Smooth muscle cell (in vitro differentiated cells): ENCODE measurements around the gene TRAPPC2. TPM values are rescaled to one million over a fixed set of nuclear protein-coding genes. Genes with fewer than 3 reads are reported as not detected.

Experiments
- DNase-seq: peaks from one replicate; lab custom pipeline; 2025; ENCODE audit not compliant: unreplicated experiment; lab: John Stamatoyannopoulos, UW
- H2AFZ ChIP-seq: fragments of 200-600 bp; sonication (generic); 2 replicates; pipeline ENCODE4 v1.6.0; 2016; ENCODE audit warnings: antibody characterized with exemption, low read depth, mild to moderate bottlenecking
- H3F3A ChIP-seq: fragments of 200-600 bp; sonication (generic); 2 replicates; pipeline ENCODE4 v1.6.0; 2017; ENCODE audit warnings: antibody characterized with exemption, low read depth
- H3K27ac ChIP-seq: fragments of 200-600 bp; sonication (generic); 2 replicates; pipeline ENCODE4 v1.5.1; 2016; ENCODE audit warnings: low read depth, mild to moderate bottlenecking
- H3K27me3 ChIP-seq: fragments of 200-600 bp; sonication (generic); 2 replicates; pipeline ENCODE4 v1.6.1; 2016; ENCODE audit warnings: low read depth, mild to moderate bottlenecking
- H3K36me3 ChIP-seq: fragments of 200-600 bp; sonication (generic); 2 replicates; pipeline ENCODE4 v1.5.1; 2016; ENCODE audit warnings: low read depth
- H3K4me1 ChIP-seq: fragments of 200-600 bp; sonication (generic); 2 replicates; pipeline ENCODE4 v1.5.1; 2016; ENCODE audit warnings: low read depth
- H3K4me2 ChIP-seq: fragments of 200-600 bp; sonication (generic); 2 replicates; pipeline ENCODE4 v1.6.0; 2016; ENCODE audit warnings: mild to moderate bottlenecking
- H3K4me3 ChIP-seq: fragments of 200-600 bp; sonication (generic); 2 replicates; pipeline ENCODE4 v1.5.1; 2016; ENCODE audit warnings: mild to moderate bottlenecking
- H3K79me2 ChIP-seq: fragments of 200-600 bp; sonication (generic); 2 replicates; pipeline ENCODE4 v1.6.0; 2016; ENCODE audit warnings: low read depth, mild to moderate bottlenecking
- H3K9ac ChIP-seq: fragments of 200-600 bp; sonication (generic); 2 replicates; pipeline ENCODE4 v1.6.0; 2016; ENCODE audit warnings: low read depth
- H3K9me3 ChIP-seq: fragments of 200-600 bp; sonication (generic); replicated peaks from 2 replicates; pipeline ENCODE4 v1.5.1; 2016; ENCODE audit warnings: low read depth
- H4K20me1 ChIP-seq: fragments of 200-600 bp; sonication (generic); 2 replicates; pipeline ENCODE4 v1.6.0; 2016; ENCODE audit warnings: low read depth
- CTCF ChIP-seq: fragments of 200-600 bp; sonication (generic); IDR thresholded peaks from 2 replicates; pipeline ENCODE4 v1.5.1; 2017; ENCODE audit warnings: borderline replicate concordance, mild to moderate bottlenecking, antibody characterized with exemption; ENCODE audit not compliant: insufficient read depth, poor library complexity, severe bottlenecking
- WGBS: methylation state at CpG from one replicate; pipeline ENCODE4 v1.1.7; 2016; ENCODE audit warnings: low lambda C conversion rate; 5-methylcytosine and 5-hydroxymethylcytosine counted together
- polyA plus RNA-seq: library from polyadenylated mRNA; unstranded; fragments of >200 nt; fragmentation: Nextera tagmentation; extraction: Ambion mirVana; gene quantifications from 2 replicates; pipeline ENCODE4 v1.2.1, GENCODE V29; 2016
- total RNA-seq: library from RNA; depleted of rRNA; stranded (reverse); fragments of >200 nt; gene quantifications from 2 replicates; pipeline ENCODE4 v1.2.3, GENCODE V29; 2014

TRAPPC2 gene
- total and polyA plus RNA-seq, 2 experiments from 2014 or later, result 6.1 to 9.5 TPM

- no peaks in the 10 kb centered on the region for H3K79me2 ChIP-seq
- H3K9ac ChIP-seq, result no peak overlapping the region
- no peaks in the 10 kb centered on the region for H4K20me1 ChIP-seq
- H3K27me3 ChIP-seq, result no peaks in the 10 kb centered on the region
- no peak overlapping the region for H3K4me3 ChIP-seq
- no peak overlapping the region for H2AFZ ChIP-seq
- no peak overlapping the region for H3K27ac ChIP-seq
- TF ChIP-seq CTCF, result no peak
- H3K4me2 ChIP-seq, result no peak overlapping the region
- H3K36me3 ChIP-seq, result peaks cover 13% of the 10 kb centered on the region
- no peak for DNase-seq
- H3K4me1 ChIP-seq, result peaks cover 4% of the 10 kb centered on the region
- peaks cover 4% of the 10 kb centered on the region for H3F3A ChIP-seq
- 88% methylated on average over 4 of the region's 4 CpGs for WGBS
- no peaks in the 10 kb centered on the region for H3K9me3 ChIP-seq
Measured at GRCh38 chrX:13768939-13769338, 34.5 kb upstream of the TRAPPC2 start.

GRCh38 chrX:13764765-13765164 is 30.3 kb upstream of the TRAPPC2 start:
- Histone ChIP-seq H3K9me3 (no peaks in the 10 kb centered on the region), H3K27ac (no peak overlapping the region), H3K4me3 (no peak overlapping the region), H3K79me2 (no peaks in the 10 kb centered on the region), H3K27me3 (no peaks in the 10 kb centered on the region), H3F3A (peaks cover 4% of the 10 kb centered on the region), H3K4me2 (no peak overlapping the region), H2AFZ (no peak overlapping the region), H4K20me1 (no peaks in the 10 kb centered on the region), H3K36me3 (peaks cover 10% of the 10 kb centered on the region), H3K9ac (no peak overlapping the region), H3K4me1 (peaks cover 4% of the 10 kb centered on the region)
- peak; percentile 34 for TF ChIP-seq CTCF
- no peak for DNase-seq
- WGBS, result 46% methylated on average over 6 of the region's 6 CpGs

- no peak for DNase-seq
- no peak overlapping the region for H3K4me2 ChIP-seq
- peak overlapping the region; percentile 44 for H3K27ac ChIP-seq
- WGBS, result 65% methylated on average over 7 of the region's 7 CpGs
- no peak overlapping the region for H2AFZ ChIP-seq
- H3K9ac ChIP-seq, result no peak overlapping the region
- H3K4me3 ChIP-seq, result no peak overlapping the region
- peaks cover 4% of the 10 kb centered on the region for H3F3A ChIP-seq
- H3K4me1 ChIP-seq, result peaks cover 4% of the 10 kb centered on the region
- no peak for TF ChIP-seq CTCF
- no peaks in the 10 kb centered on the region for H4K20me1 ChIP-seq
- H3K9me3 ChIP-seq, result no peaks in the 10 kb centered on the region
- peaks cover 8% of the 10 kb centered on the region for H3K36me3 ChIP-seq
- no peaks in the 10 kb centered on the region for H3K27me3 ChIP-seq
- H3K79me2 ChIP-seq, result no peaks in the 10 kb centered on the region
Measured at GRCh38 chrX:13764281-13764680, 29.9 kb upstream of the TRAPPC2 start.

GRCh38 chrX:13763489-13763888 is 29.1 kb upstream of the TRAPPC2 start:
- no peak for TF ChIP-seq CTCF
- Histone ChIP-seq H3K9ac (no peak overlapping the region), H3K4me3 (no peak overlapping the region), H4K20me1 (no peaks in the 10 kb centered on the region), H3K27me3 (no peaks in the 10 kb centered on the region), H3K4me1 (peaks cover 4% of the 10 kb centered on the region), H3K27ac (no peak overlapping the region), H2AFZ (no peak overlapping the region), H3K9me3 (no peaks in the 10 kb centered on the region), H3F3A (peaks cover 4% of the 10 kb centered on the region), H3K79me2 (no peaks in the 10 kb centered on the region), H3K4me2 (no peak overlapping the region), H3K36me3 (no peaks in the 10 kb centered on the region)
- DNase-seq, result no peak
- WGBS, result 66% methylated on average over 8 of the region's 8 CpGs
